ENCODE data around the gene BAG3. TPM values are rescaled to one million over a fixed set of nuclear protein-coding genes. Genes with fewer than 3 reads are reported as not detected.

BAG3 gene
- total and polyA plus RNA-seq, 2 of the 4 experiments (the other 2 are of a cell fraction): 5.4 to 42.5 TPM

- no peak for TF ChIP-seq SMC3 (IDR thresholded peaks at IDR 0.05; ENCODE audit: low read depth, low read length)
These were observed 36.2 kb downstream of the BAG3 start (continued) for GRCh38 chr10:119687192-119688032.

GRCh38 chr10:119688033-119688508 lies 36.9 kb downstream of the BAG3 start:
- Histone ChIP-seq H2BK15ac (ENCODE audit: low read depth, low read length) (0 out of 3 replicates have a peak overlapping the region, but pooled peaks have one; percentile 61), H2BK120ac (ENCODE audit: low read depth, low read length) (no peak overlapping the region), H4K91ac (ENCODE audit: insufficient read depth, low read depth, low read length) (no peak overlapping the region), H3K9me3 (ENCODE audit: control insufficient read depth, insufficient read depth, low read length) (no peaks in the 10 kb centered on the region), H3K4ac (ENCODE audit: low read depth, low read length) (no peak overlapping the region), H2BK20ac (ENCODE audit: low read depth, low read length) (no peak overlapping the region), H2AFZ (replicated peaks; ENCODE audit: low read length, poor library complexity) (no peak overlapping the region), H3K79me1 (ENCODE audit: low read depth in 1 of 2, low read length in 2 of 2) (no peaks in the 10 kb centered on the region), H3K18ac (ENCODE audit: low read depth, low read length) (no peak overlapping the region), H2BK5ac (ENCODE audit: low read depth, low read length, poor library complexity, severe bottlenecking) (no peak overlapping the region), H3K36me3 (ENCODE audit: control insufficient read depth, insufficient read depth, low read length) (no peaks in the 10 kb centered on the region), H2AK5ac (ENCODE audit: low read depth, low read length) (no peak overlapping the region), H3K23ac (ENCODE audit: low read depth, low read length) (no peak overlapping the region), H3K4me3 (ENCODE audit: insufficient read depth, low read depth, low read length) (no peak overlapping the region), H3K9me1 (ENCODE audit: insufficient read depth, low read length) (no peaks in the 10 kb centered on the region), H3K4me1 (ENCODE audit: control insufficient read depth, insufficient read depth, low read length) (no peaks in the 10 kb centered on the region), H2AK9ac (replicated peaks; ENCODE audit: low read depth, low read length, poor library complexity) (no peak overlapping the region), H3K27ac (ENCODE audit: insufficient read depth, low read length) (no peak overlapping the region), H3K4me2 (ENCODE audit: low read depth, low read length) (no peak overlapping the region), H3K9ac (ENCODE audit: low read depth, low read length) (no peak overlapping the region), H3K56ac (ENCODE audit: extremely low read depth, insufficient read depth, low read length) (no peak overlapping the region), H4K5ac (ENCODE audit: low read depth, low read length) (no peak overlapping the region), H4K8ac (ENCODE audit: low read depth in 2 of 2, low read length in 2 of 2) (peak overlapping the region in 1 of 2 experiments; percentile 31; a peak in 1 of 4 replicates), H3K27me3 (ENCODE audit: control insufficient read depth, insufficient read depth, low read length) (no peaks in the 10 kb centered on the region), H3K14ac (replicated peaks; ENCODE audit: low read depth, low read length) (no peak overlapping the region), H4K20me1 (ENCODE audit: insufficient read depth, low read length) (no peaks in the 10 kb centered on the region)
- CTCF ChIA-PET: interaction anchor here (0.5 to 0.9 kb wide), 2 partner anchors 171 to 230 kb away, joined by 3 to 4 read pairs; no protein-coding TSS in a partner anchor
- DNase-seq: no peak
- POLR2A ChIA-PET (ENCODE audit: unreplicated experiment): no interaction called here
- no peak for ATAC-seq (ENCODE audit: low read depth)
- BruUV-seq (replicated peaks): no TSS peak
- 89% methylated on average over 3 of the region's 4 CpGs; no CpG with 5 or more reads in 1 of the 2 experiments for WGBS, 2 experiments (ENCODE audit: extremely low coverage in 2 of 2, insufficient read length in 1 of 2)
- intact Hi-C loops (cut with micrococcal nuclease): loop anchor here (5.0 to 10.0 kb wide), 2 partner anchors 649 to 1187 kb away; no protein-coding TSS in a partner anchor
- in situ Hi-C loops (cut with MboI; ENCODE audit: low sequenced_read_pairs): no loop called here
- dilution Hi-C loops (cut with HindIII; ENCODE audit: low sequenced_read_pairs, unreplicated experiment): no loop called here
- TF ChIP-seq FOS (IDR thresholded peaks at IDR 0.05; ENCODE audit: low read depth, low read length) (no peak), SMC3 (IDR thresholded peaks at IDR 0.05; ENCODE audit: low read depth, low read length) (no peak), MXI1 (IDR thresholded peaks at IDR 0.05; ENCODE audit: borderline replicate concordance, low read depth, low read length) (no peak), CHD1 (IDR thresholded peaks at IDR 0.05; ENCODE audit: low read depth, low read length) (no peak), RFX5 (IDR thresholded peaks at IDR 0.05; ENCODE audit: low read depth, low read length) (no peak), MAFK (IDR thresholded peaks at IDR 0.05; ENCODE audit: low read depth, low read length) (no peak), MAZ (IDR thresholded peaks at IDR 0.05; ENCODE audit: borderline replicate concordance, low read depth, low read length) (no peak), POLR2A (IDR thresholded peaks at IDR 0.05; ENCODE audit: low read depth, low read length) (no peak), RAD21 (IDR thresholded peaks at IDR 0.05; ENCODE audit: low read length) (no peak), CTCF (conservative IDR thresholded peaks at IDR 0.05; ENCODE audit: low read depth, low read length) (no peak), CEBPB (IDR thresholded peaks at IDR 0.05; ENCODE audit: low read depth, low read length) (no peak), BHLHE40 (IDR thresholded peaks at IDR 0.05; ENCODE audit: low read depth, low read length) (no peak), USF2 (IDR thresholded peaks at IDR 0.05; ENCODE audit: low read depth, low read length) (no peak)
